K562 (cell line): ENCODE measurements around the gene EXOSC1. TPM values are rescaled to one million over a fixed set of nuclear protein-coding genes. Genes with fewer than 3 reads are reported as not detected.

Experiments
- ADNP ChIP-seq: fragments of 200-800 bp; sonication (Bioruptor generic); IDR thresholded peaks from 2 replicates; pipeline ENCODE4 v1.6.1; 2016; ENCODE audit warnings: missing genetic modification characterization, missing compliant biosample characterization
- DEAF1 ChIP-seq: fragments of 450-650 bp; formaldehyde crosslinking; IDR thresholded peaks from 2 replicates; pipeline ENCODE4 v1.4.0; 2020; ENCODE audit warnings: mild to moderate bottlenecking, moderate library complexity
- DPF2 ChIP-seq: fragments of 450-650 bp; IDR thresholded peaks from 2 replicates; pipeline ENCODE4 v1.6.1; 2016
- LCOR ChIP-seq: sonication (generic); formaldehyde crosslinking; IDR thresholded peaks from 2 replicates; pipeline ENCODE4 v1.8.0; 2022; ENCODE audit warnings: mild to moderate bottlenecking, missing genetic modification reagents
- NFE2L1 ChIP-seq: fragments of 450-650 bp; IDR thresholded peaks from 2 replicates; pipeline ENCODE4 v1.6.1; 2016; ENCODE audit warnings: missing genetic modification characterization, low read depth, mild to moderate bottlenecking, missing compliant biosample characterization, moderate library complexity, borderline replicate concordance
- RBM25 ChIP-seq: fragments of 200-400 bp; formaldehyde crosslinking; IDR thresholded peaks from 2 replicates; pipeline ENCODE4 v1.6.1; 2018; ENCODE audit warnings: low read length, low read depth, moderate library complexity; ENCODE audit not compliant: severe bottlenecking
- SMARCA5 ChIP-seq: fragments of 450-650 bp; IDR thresholded peaks from 2 replicates; pipeline ENCODE4 v1.6.1; 2016
- THRB ChIP-seq: fragments of 450-650 bp; formaldehyde crosslinking; conservative IDR thresholded peaks from 2 replicates; pipeline ENCODE4 v1.4.0; 2022; ENCODE audit warnings: mild to moderate bottlenecking, missing genetic modification characterization
- ZBTB11 ChIP-seq, 3 experiments: fragments of 200-800 bp in 1 of 3; fragments of 250-450 bp in 1 of 3; fragments of 450-650 bp in 1 of 3; sonication (Bioruptor Pico) in 1 of 3; sonication (Bioruptor generic) in 1 of 3; formaldehyde crosslinking in 1 of 3; IDR thresholded peaks; 2 replicates each; pipeline versions ENCODE4 v1.6.1 to v1.8.0; 2016 to 2022; ENCODE audit warnings: mild to moderate bottlenecking in 2 of 3, missing genetic modification characterization in 2 of 3, missing compliant biosample characterization in 1 of 3, moderate library complexity in 1 of 3
- ZEB2 ChIP-seq: fragments of 450-650 bp; IDR thresholded peaks from 2 replicates; pipeline ENCODE4 v1.6.1; 2016
- ZNF324 ChIP-seq: fragments of 250-450 bp; sonication (Bioruptor Pico); IDR thresholded peaks from 2 replicates; pipeline ENCODE4 v1.4.0; 2020; ENCODE audit warnings: mild to moderate bottlenecking
- ZNF407 ChIP-seq: fragments of 450-650 bp; IDR thresholded peaks from 2 replicates; pipeline ENCODE4 v1.6.1; 2016; ENCODE audit warnings: low read depth
- polyA plus RNA-seq, 8 experiments: library from polyadenylated mRNA; depleted of rRNA in 4 of 8; stranded (reverse) in 5 of 8; unstranded in 3 of 8; fragments of >200 nt; fragmentation: Nextera tagmentation in 2 of 8; fragmentation: Illumina TruSeq in 1 of 8; extraction: Ambion mirVana in 2 of 8; extraction: Trizol in 1 of 8; gene quantifications; 2 replicates each; pipeline versions ENCODE4 v1.2.1 to v1.2.3, GENCODE V29; 2011 to 2014; ENCODE audit warnings: inconsistent platforms in 1 of 8, missing spikeins in 1 of 8
- total RNA-seq, 7 experiments: library from RNA; depleted of rRNA in 6 of 7; stranded (reverse); fragments of >200 nt in 6 of 7; fragmentation: Illumina TruSeq in 2 of 7; extraction: Trizol in 2 of 7; gene quantifications; 2 replicates each; pipeline versions ENCODE4 v1.2.1 to v1.2.3, GENCODE V29; 2011 to 2021; ENCODE audit warnings: low replicate concordance in 1 of 7

Gene EXOSC1
- total and polyA plus RNA-seq, 9 of the 15 experiments (the other 6 are each of a cell fraction or from before 2014, with no cell fraction given): 44.3 to 117 (median 67.0) TPM

GRCh38 chr10:97407211-97407951, 38.4 kb downstream of the EXOSC1 start (continued):
- TF ChIP-seq LCOR (CRISPR knock-in tag) (0 out of 2 replicates have a peak, but pooled peaks have one; percentile 45), NFE2L1 (tag) (no peak), ZNF407 (no peak), DEAF1 (CRISPR knock-in tag) (peak; percentile 15; the same call in 1 of the 2 replicates), ZEB2 (peak; percentile 47; the same call in 1 of the 2 replicates), THRB (CRISPR knock-in tag) (no peak), SMARCA5 (peak; percentile 79), ZNF324 (CRISPR knock-in tag) (no peak), DPF2 (no peak), ZBTB11 (CRISPR knock-in tag; IDR thresholded peaks at IDR 0.05) (no peak), RBM25 (peak; percentile 94), ADNP (tag) (peak; percentile 91)
